Measurements from ENCODE around the gene NT5DC2.
"Not testable (repeated sequence)": the region's sequence is repeated elsewhere in the genome, so short reads cannot be mapped to it uniquely, and the experiment has no call there.

Gene NT5DC2

GRCh38 chr3:52537165-52537620 is 3.5 kb upstream of the NT5DC2 start:
- DNase-seq (ENCODE audit: low spot score), result no peak

- DNase-seq (ENCODE audit: low spot score), result peak; percentile 98
Measured at GRCh38 chr3:52536369-52537164, 2.9 kb upstream of the NT5DC2 start, which contains the start of gene UQCC5. Gene UQCC5, plus strand, starts transcription at chr3:52536605. Its CDS starts 151 bp downstream, at chr3:52536756.

- no peak for DNase-seq (ENCODE audit: low spot score)
Measured at GRCh38 chr3:52536112-52536368, 2.4 kb upstream of the NT5DC2 start.

- no peak for DNase-seq (ENCODE audit: low spot score)
Measured at GRCh38 chr3:52535411-52536111, 1.9 kb upstream of the NT5DC2 start.

GRCh38 chr3:52534281-52535183 is 875 bp upstream of the NT5DC2 start:
- no peak for DNase-seq (ENCODE audit: low spot score)

- no peak for DNase-seq (ENCODE audit: low spot score)
Measured at GRCh38 chr3:52532838-52533622, 627 bp downstream of the NT5DC2 start.

GRCh38 chr3:52532517-52532837 is 1.2 kb downstream of the NT5DC2 start:
- DNase-seq (ENCODE audit: low spot score), result peak; percentile 33

GRCh38 chr3:52531860-52532516 is 1.7 kb downstream of the NT5DC2 start:
- DNase-seq (ENCODE audit: low spot score), result no peak

GRCh38 chr3:52530918-52531826 is 2.5 kb downstream of the NT5DC2 start:
- DNase-seq (ENCODE audit: low spot score), result no peak

GRCh38 chr3:52529376-52530333 is 4.0 kb downstream of the NT5DC2 start:
- no peak for DNase-seq (ENCODE audit: low spot score)

GRCh38 chr3:52528586-52529375 is 4.9 kb downstream of the NT5DC2 start:
- no peak for DNase-seq (ENCODE audit: low spot score)

GRCh38 chr3:52527732-52528585 is 5.7 kb downstream of the NT5DC2 start:
- DNase-seq (ENCODE audit: low spot score), result no peak

- no peak for DNase-seq (ENCODE audit: low spot score)
Measured at GRCh38 chr3:52527039-52527731, 6.5 kb downstream of the NT5DC2 start.

GRCh38 chr3:52526671-52527038 is 7.0 kb downstream of the NT5DC2 start:
- DNase-seq (ENCODE audit: low spot score), result not testable (repeated sequence)

- DNase-seq (ENCODE audit: low spot score), result no peak
Measured at GRCh38 chr3:52525680-52526561, 7.7 kb downstream of the NT5DC2 start.
